ENCODE measurements around the gene LPCAT2. TPM values are rescaled to one million over a fixed set of nuclear protein-coding genes. Genes with fewer than 3 reads are reported as not detected.

The LPCAT2 gene
- total RNA-seq, 1 experiment from 2014 or later = 0.84 TPM

GRCh38 chr16:55622930-55623561 is 114.2 kb downstream of the LPCAT2 start:
- DNase-seq (ENCODE audit: low read depth) = peak; percentile 31
- in situ Hi-C loops (cut with HindIII; ENCODE audit: low pct_unique_long_range_greater_than_20kb, low sequenced_read_pairs) = no loop called here

- in situ Hi-C loops (cut with HindIII; ENCODE audit: low pct_unique_long_range_greater_than_20kb, low sequenced_read_pairs) = no loop called here
- no peak for DNase-seq (ENCODE audit: low read depth)
Observed at GRCh38 chr16:55623640-55624039, 114.8 kb downstream of the LPCAT2 start.

GRCh38 chr16:55624696-55625095 is 115.8 kb downstream of the LPCAT2 start:
- in situ Hi-C loops (cut with HindIII; ENCODE audit: low pct_unique_long_range_greater_than_20kb, low sequenced_read_pairs) = no loop called here
- no peak for DNase-seq (ENCODE audit: low read depth)

GRCh38 chr16:55625843-55626242 is 117.0 kb downstream of the LPCAT2 start:
- in situ Hi-C loops (cut with HindIII; ENCODE audit: low pct_unique_long_range_greater_than_20kb, low sequenced_read_pairs) = no loop called here
- no peak for DNase-seq (ENCODE audit: low read depth)

GRCh38 chr16:55628306-55628968 is 119.6 kb downstream of the LPCAT2 start:
- no peak for DNase-seq (ENCODE audit: low read depth)
- in situ Hi-C loops (cut with HindIII; ENCODE audit: low pct_unique_long_range_greater_than_20kb, low sequenced_read_pairs) = no loop called here

- no peak for DNase-seq (ENCODE audit: low read depth)
- in situ Hi-C loops (cut with HindIII; ENCODE audit: low pct_unique_long_range_greater_than_20kb, low sequenced_read_pairs) = no loop called here
Observed at GRCh38 chr16:55630774-55631173, 121.9 kb downstream of the LPCAT2 start.

- no peak for DNase-seq (ENCODE audit: low read depth)
- in situ Hi-C loops (cut with HindIII; ENCODE audit: low pct_unique_long_range_greater_than_20kb, low sequenced_read_pairs) = no loop called here
Observed at GRCh38 chr16:55632259-55632658, 123.4 kb downstream of the LPCAT2 start.

GRCh38 chr16:55634193-55634592 is 125.3 kb downstream of the LPCAT2 start:
- no peak for DNase-seq (ENCODE audit: low read depth)
- in situ Hi-C loops (cut with HindIII; ENCODE audit: low pct_unique_long_range_greater_than_20kb, low sequenced_read_pairs) = no loop called here

Other genes starting within 250 kb of the LPCAT2 start
- 0.10 TPM in 1 of 2 replicates, not detected in the other for gene IRX6, start 184.9 kb upstream of the LPCAT2 start, total RNA-seq (2014; rRNA removed; shearing (Covaris generic); ENCODE audit: low replicate concordance)
- 0.51 TPM in 1 of 2 replicates, not detected in the other for gene MMP2, start 29.9 kb upstream of the LPCAT2 start, total RNA-seq (2014; rRNA removed; shearing (Covaris generic); ENCODE audit: low replicate concordance)
- not detected in 2 replicates for gene CAPNS2, start 57.6 kb downstream of the LPCAT2 start, total RNA-seq (2014; rRNA removed; shearing (Covaris generic); ENCODE audit: low replicate concordance)
- gene SLC6A2, start 146.9 kb downstream of the LPCAT2 start, total RNA-seq (2014; rRNA removed; shearing (Covaris generic); ENCODE audit: low replicate concordance) = not detected in 2 replicates